Parathyroid adenoma (tissue), 2 donors: Measurements from ENCODE around the gene TBC1D16.

ENCODE experiments used
- H2AFZ ChIP-seq: fragments of 300-600 bp; sonication (generic); one replicate; pipeline ENCODE4 v1.7.0; 2017; ENCODE audit warnings: antibody characterized with exemption, mild to moderate bottlenecking
- H3K27ac ChIP-seq: fragments of 300-600 bp; sonication (generic); one replicate; pipeline ENCODE4 v1.7.0; 2017
- H3K27me3 ChIP-seq: fragments of 300-600 bp; sonication (generic); one replicate; pipeline ENCODE4 v1.7.0; 2017; ENCODE audit warnings: low read length; ENCODE audit not compliant: control insufficient read depth, insufficient read depth
- H3K36me3 ChIP-seq: fragments of 300-600 bp; sonication (generic); one replicate; pipeline ENCODE4 v1.7.0; 2017; ENCODE audit warnings: low read length; ENCODE audit not compliant: control insufficient read depth, insufficient read depth
- H3K4me1 ChIP-seq: fragments of 300-600 bp; sonication (generic); one replicate; pipeline ENCODE4 v1.7.0; 2017; ENCODE audit warnings: control low read depth
- H3K4me2 ChIP-seq: fragments of 300-600 bp; sonication (generic); one replicate; pipeline ENCODE4 v1.7.0; 2017; ENCODE audit warnings: low read length
- H3K4me3 ChIP-seq: fragments of 300-600 bp; sonication (generic); one replicate; pipeline ENCODE4 v1.7.0; 2017; ENCODE audit warnings: low read depth, low read length
- H3K79me2 ChIP-seq: fragments of 300-600 bp; sonication (generic); one replicate; pipeline ENCODE4 v1.7.0; 2017; ENCODE audit warnings: control low read depth
- H3K9ac ChIP-seq: fragments of 300-600 bp; sonication (generic); one replicate; pipeline ENCODE4 v1.7.0; 2017; ENCODE audit warnings: mild to moderate bottlenecking
- H3K9me3 ChIP-seq: fragments of 300-600 bp; sonication (generic); one replicate; pipeline ENCODE4 v1.7.0; 2017; ENCODE audit warnings: low read length; ENCODE audit not compliant: control insufficient read depth
- TF ChIP-seq, protein P1 (sequence below): fragments of 300-600 bp; sonication (generic); IDR thresholded peaks from one replicate; pipeline ENCODE4 v1.7.0; 2017; ENCODE audit warnings: antibody characterized with exemption, mild to moderate bottlenecking
- donor health status: primary hyperparathyroidism.

The TBC1D16 gene

DNA sequence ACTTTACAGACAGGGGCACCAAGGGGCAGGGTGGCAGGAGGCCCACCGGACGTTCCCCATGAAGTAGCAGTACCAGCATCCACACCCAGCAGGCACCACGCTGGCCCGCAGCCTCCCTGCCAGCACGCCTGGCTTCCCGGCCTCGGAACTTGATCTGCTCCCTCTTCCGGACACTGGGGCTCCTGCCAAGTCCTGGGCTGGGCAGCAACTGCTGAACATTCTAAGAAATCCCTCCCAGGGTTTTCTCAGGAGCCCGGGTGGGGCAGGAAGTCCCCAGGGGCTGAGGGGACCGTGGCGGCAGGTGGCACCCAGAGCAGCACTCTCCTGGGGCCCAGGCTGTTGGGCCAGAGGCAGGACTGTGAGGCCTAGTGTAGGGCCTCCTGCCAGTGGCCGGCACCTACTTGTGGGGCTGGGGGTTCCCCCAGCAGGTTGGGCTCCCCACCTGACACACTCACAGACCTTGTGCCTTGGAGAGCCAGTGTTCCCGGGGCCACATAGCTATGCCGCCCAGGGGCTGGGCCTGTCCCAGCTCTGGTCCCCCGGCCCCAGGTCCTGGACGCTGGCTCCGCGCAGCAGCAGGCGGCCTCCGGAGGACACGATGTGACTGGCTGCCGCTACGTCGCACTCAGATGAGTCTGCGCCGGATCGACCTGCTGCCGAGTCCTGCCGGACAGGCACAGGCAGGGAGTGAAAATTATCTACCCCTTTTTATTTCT, 110.3 kb downstream of the TBC1D16 start:
- Histone ChIP-seq H3K4me2 (no peak overlapping the region), H3K79me2 (no peaks in the 10 kb centered on the region), H3K9me3 (no peaks in the 10 kb centered on the region), H3K36me3 (no peaks in the 10 kb centered on the region), H3K27me3 (peaks cover 3% of the 10 kb centered on the region), H3K9ac (no peak overlapping the region), H3K4me1 (no peaks in the 10 kb centered on the region), H3K27ac (no peak overlapping the region), H3K4me3 (no peak overlapping the region), H2AFZ (no peak overlapping the region)
- TF ChIP-seq, protein P1, sequence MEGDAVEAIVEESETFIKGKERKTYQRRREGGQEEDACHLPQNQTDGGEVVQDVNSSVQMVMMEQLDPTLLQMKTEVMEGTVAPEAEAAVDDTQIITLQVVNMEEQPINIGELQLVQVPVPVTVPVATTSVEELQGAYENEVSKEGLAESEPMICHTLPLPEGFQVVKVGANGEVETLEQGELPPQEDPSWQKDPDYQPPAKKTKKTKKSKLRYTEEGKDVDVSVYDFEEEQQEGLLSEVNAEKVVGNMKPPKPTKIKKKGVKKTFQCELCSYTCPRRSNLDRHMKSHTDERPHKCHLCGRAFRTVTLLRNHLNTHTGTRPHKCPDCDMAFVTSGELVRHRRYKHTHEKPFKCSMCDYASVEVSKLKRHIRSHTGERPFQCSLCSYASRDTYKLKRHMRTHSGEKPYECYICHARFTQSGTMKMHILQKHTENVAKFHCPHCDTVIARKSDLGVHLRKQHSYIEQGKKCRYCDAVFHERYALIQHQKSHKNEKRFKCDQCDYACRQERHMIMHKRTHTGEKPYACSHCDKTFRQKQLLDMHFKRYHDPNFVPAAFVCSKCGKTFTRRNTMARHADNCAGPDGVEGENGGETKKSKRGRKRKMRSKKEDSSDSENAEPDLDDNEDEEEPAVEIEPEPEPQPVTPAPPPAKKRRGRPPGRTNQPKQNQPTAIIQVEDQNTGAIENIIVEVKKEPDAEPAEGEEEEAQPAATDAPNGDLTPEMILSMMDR = peak; percentile 22

DNA sequence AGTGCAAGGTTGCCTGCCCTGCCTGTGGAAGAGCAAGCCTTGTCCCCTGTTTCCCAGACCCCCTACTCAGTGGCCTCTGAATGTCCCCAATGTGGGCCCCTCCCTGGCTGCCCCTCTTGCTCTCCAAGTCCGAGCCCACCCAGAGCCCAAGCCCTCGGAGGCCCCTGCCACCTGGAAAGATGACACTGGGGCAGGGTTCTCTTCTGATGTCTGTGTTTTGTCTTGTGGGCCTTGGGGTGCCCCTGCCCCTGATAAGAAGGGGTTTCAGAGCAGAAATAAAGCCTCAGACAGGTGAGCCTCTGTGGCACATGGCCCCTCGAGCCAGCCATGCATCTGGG, 111.1 kb downstream of the TBC1D16 start:
- H3K79me2 ChIP-seq = no peaks in the 10 kb centered on the region

DNA sequence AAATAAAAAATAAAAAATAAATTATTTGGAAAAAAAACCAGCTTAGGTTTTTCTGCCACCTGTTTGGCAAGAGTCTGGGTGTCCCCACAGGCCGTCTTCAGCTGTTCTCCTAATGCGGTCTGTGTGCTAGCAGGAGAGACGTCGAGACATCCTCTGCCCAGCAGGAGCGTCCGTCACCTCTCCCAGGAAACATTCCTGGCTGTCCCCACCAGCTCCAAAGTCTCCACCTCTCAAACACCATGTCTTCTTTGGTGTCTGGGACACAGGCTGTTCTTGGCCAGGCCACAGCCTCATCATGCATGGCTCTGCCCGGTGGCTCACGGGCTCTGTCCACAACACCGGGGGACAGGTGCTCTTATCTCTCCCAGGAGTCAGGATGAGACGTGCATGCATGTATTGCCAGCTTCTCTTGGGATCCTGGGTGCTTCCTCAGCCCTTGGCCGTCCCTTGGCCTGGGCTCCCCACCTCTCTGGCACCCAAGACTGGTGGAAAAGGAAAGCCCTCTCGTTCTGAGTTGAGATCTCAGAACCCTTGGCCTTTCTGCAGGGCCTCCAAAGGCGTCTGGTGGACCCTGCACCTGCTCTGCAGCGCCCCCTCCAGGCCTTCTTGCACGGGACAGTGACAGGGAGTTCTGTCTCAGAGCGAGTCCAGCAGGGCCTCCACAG, 111.6 kb downstream of the TBC1D16 start:
- no peak overlapping the region for H3K27ac ChIP-seq
- H3K27me3 ChIP-seq = no peaks in the 10 kb centered on the region
- TF ChIP-seq, protein P1 = no peak
- H3K4me3 ChIP-seq = no peak overlapping the region
- no peak overlapping the region for H3K9ac ChIP-seq
- H2AFZ ChIP-seq = no peak overlapping the region
- H3K4me2 ChIP-seq = no peak overlapping the region
- H3K79me2 ChIP-seq = no peaks in the 10 kb centered on the region
- H3K9me3 ChIP-seq = no peaks in the 10 kb centered on the region
- H3K4me1 ChIP-seq = no peaks in the 10 kb centered on the region
- H3K36me3 ChIP-seq = no peaks in the 10 kb centered on the region

More for the DNA sequence above, 111.1 kb downstream of the TBC1D16 start:
- no peak overlapping the region for H3K4me2 ChIP-seq
- H3K4me3 ChIP-seq = no peak overlapping the region
- no peak overlapping the region for H3K9ac ChIP-seq
- H3K9me3 ChIP-seq = no peaks in the 10 kb centered on the region
- no peaks in the 10 kb centered on the region for H3K36me3 ChIP-seq
- TF ChIP-seq, protein P1 = no peak
- no peak overlapping the region for H3K27ac ChIP-seq
- H3K4me1 ChIP-seq = no peaks in the 10 kb centered on the region
- peaks cover 3% of the 10 kb centered on the region for H3K27me3 ChIP-seq
- H2AFZ ChIP-seq = no peak overlapping the region

DNA sequence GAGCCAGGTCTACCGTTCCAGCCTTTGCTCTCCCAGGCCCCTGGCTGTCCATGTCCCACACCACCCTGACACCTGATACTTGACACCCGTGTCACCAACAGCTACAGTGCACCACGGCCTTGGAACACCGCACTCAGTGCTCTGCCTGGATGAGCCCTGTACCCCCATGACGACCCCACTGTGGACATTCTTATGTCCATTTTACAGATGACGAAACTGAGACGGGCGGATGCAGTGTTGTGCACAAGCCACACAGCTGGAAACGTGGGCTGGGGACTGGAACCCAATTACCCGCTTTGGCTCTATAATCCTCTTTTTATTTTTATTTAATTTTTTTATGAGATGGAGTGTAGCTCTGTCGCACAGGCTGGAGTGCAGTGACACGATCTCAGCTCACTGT, 112.9 kb downstream of the TBC1D16 start:
- H3K27ac ChIP-seq = no peak overlapping the region
- no peaks in the 10 kb centered on the region for H3K27me3 ChIP-seq
- H3K4me3 ChIP-seq = no peak overlapping the region
- H3K9me3 ChIP-seq = no peaks in the 10 kb centered on the region
- H3K36me3 ChIP-seq = no peaks in the 10 kb centered on the region
- no peak overlapping the region for H2AFZ ChIP-seq
- H3K4me1 ChIP-seq = no peaks in the 10 kb centered on the region
- TF ChIP-seq, protein P1 = no peak
- H3K4me2 ChIP-seq = no peak overlapping the region
- no peaks in the 10 kb centered on the region for H3K79me2 ChIP-seq
- no peak overlapping the region for H3K9ac ChIP-seq
